GM10266 (cell line): Measurements from ENCODE around the gene C1QTNF8.

Source experiments
- DNase-seq: peaks from one replicate; pipeline ENCODE4 v3.0.0; 2012; ENCODE audit errors: extremely low spot score
- CTCF ChIP-seq: IDR thresholded peaks from 2 replicates; pipeline ENCODE4 v1.5.1; 2012; ENCODE audit warnings: mild to moderate bottlenecking, low read depth; ENCODE audit not compliant: control insufficient read depth, insufficient read depth; ENCODE audit errors: missing control alignments

Gene C1QTNF8

GRCh38 chr16:1044460-1045309 lies 51.4 kb downstream of the C1QTNF8 start:
- DNase-seq = no peak

GRCh38 chr16:1043881-1044451 lies 52.1 kb downstream of the C1QTNF8 start:
- DNase-seq = no peak
- no peak for TF ChIP-seq CTCF

More at GRCh38 chr16:1044460-1045309, 51.4 kb downstream of the C1QTNF8 start:
- TF ChIP-seq CTCF = no peak

- DNase-seq = no peak
- TF ChIP-seq CTCF = no peak
These were observed 53.2 kb downstream of the C1QTNF8 start for GRCh38 chr16:1042866-1043265.

GRCh38 chr16:1042049-1042744 lies 53.8 kb downstream of the C1QTNF8 start:
- no peak for TF ChIP-seq CTCF
- DNase-seq = no peak

- DNase-seq = no peak
- no peak for TF ChIP-seq CTCF
These were observed 55.7 kb downstream of the C1QTNF8 start for GRCh38 chr16:1040346-1040745.

GRCh38 chr16:1039762-1040161 lies 56.3 kb downstream of the C1QTNF8 start:
- no peak for DNase-seq
- TF ChIP-seq CTCF = no peak
